GM21737 (cell line): ENCODE data around the gene PARM1.
A peak's percentile ranks its signal among the peaks of the same experiment; 100 is the strongest.
"Not testable (repeated sequence)": the region's sequence is repeated elsewhere in the genome, so short reads cannot be mapped to it uniquely, and the experiment has no call there.

ENCODE experiments used
- ATAC-seq: cut with Tn5 transposase; IDR thresholded peaks from one replicate; pipeline ENCODE4 v1.9.1; 2021; ENCODE audit warnings: mild to moderate bottlenecking, moderate library complexity; ENCODE audit not compliant: unreplicated experiment

Gene PARM1

GRCh38 chr4:74975848-74976824 is 43.2 kb downstream of the PARM1 start:
- no peak for ATAC-seq

- ATAC-seq = no peak
Observed at GRCh38 chr4:74982546-74983252, 49.8 kb downstream of the PARM1 start.

- no peak for ATAC-seq
Observed at GRCh38 chr4:74983253-74983635, 50.3 kb downstream of the PARM1 start.

- ATAC-seq = no peak
Observed at GRCh38 chr4:74990276-74990875, 57.5 kb downstream of the PARM1 start.

GRCh38 chr4:74994436-74994835 is 61.5 kb downstream of the PARM1 start:
- not testable (repeated sequence) for ATAC-seq

- no peak for ATAC-seq
Observed at GRCh38 chr4:74996996-74997395, 64.1 kb downstream of the PARM1 start.

GRCh38 chr4:74997948-74998729 is 65.2 kb downstream of the PARM1 start:
- no peak for ATAC-seq

GRCh38 chr4:74999714-75000309 is 66.9 kb downstream of the PARM1 start:
- ATAC-seq = no peak

GRCh38 chr4:75001871-75002270 is 69.0 kb downstream of the PARM1 start:
- no peak for ATAC-seq

GRCh38 chr4:75002381-75002780 is 69.5 kb downstream of the PARM1 start:
- ATAC-seq = no peak

GRCh38 chr4:75003979-75004378 is 71.1 kb downstream of the PARM1 start:
- no peak for ATAC-seq

- ATAC-seq = peak; percentile 71
Observed at GRCh38 chr4:75004755-75005668, 72.1 kb downstream of the PARM1 start.

GRCh38 chr4:75005727-75006126 is 72.8 kb downstream of the PARM1 start:
- ATAC-seq = no peak

- ATAC-seq = no peak
Observed at GRCh38 chr4:75007891-75008290, 75.0 kb downstream of the PARM1 start.

GRCh38 chr4:75009138-75009537 is 76.2 kb downstream of the PARM1 start:
- ATAC-seq = no peak

- no peak for ATAC-seq
Observed at GRCh38 chr4:75011131-75011795, 78.3 kb downstream of the PARM1 start.

- ATAC-seq = no peak
Observed at GRCh38 chr4:75015627-75016026, 82.7 kb downstream of the PARM1 start.

GRCh38 chr4:75016472-75016871 is 83.6 kb downstream of the PARM1 start:
- ATAC-seq = no peak
